HCT116 (cell line): ENCODE measurements around the gene PCBP1. TPM values are rescaled to one million over a fixed set of nuclear protein-coding genes. Genes with fewer than 3 reads are reported as not detected.
"Not testable (repeated sequence)": the region's sequence is repeated elsewhere in the genome, so short reads cannot be mapped to it uniquely, and the experiment has no call there.

ENCODE experiments used
- ATAC-seq: fragments of 200-7000 bp; cut with Tn5 transposase; 2 replicates; pipeline ENCODE4 v1.9.1; 2020; ENCODE audit warnings: mild to moderate bottlenecking, moderate library complexity
- BruUV-seq: library from RNA; stranded (reverse); fragments of 400-500 nt; replicated peaks from 2 replicates; lab custom pipeline; 2021; lab: Mats Ljungman, UMichigan
- CTCF ChIA-PET: fragments of 300-600 bp; sonication (Branson Sonifier 250); formaldehyde crosslinking; loops from one replicate; lab custom pipeline; 2021; ENCODE audit warnings: antibody characterized with exemption; lab: Charles Lee
- POLR2A ChIA-PET: fragments of 300-600, 350-600 bp; sonication (Branson Sonifier 250); formaldehyde crosslinking; loops from one replicate; lab custom pipeline; 2021; ENCODE audit warnings: antibody characterized with exemption; lab: Charles Lee
- RAD21 ChIA-PET, 2 experiments: fragments of 300-600 bp; sonication (Branson Sonifier 250); formaldehyde crosslinking; loops; one replicate each; lab custom pipeline; 2023; ENCODE audit warnings: low total read pairs in 2 of 2; ENCODE audit not compliant: uncharacterized antibody in 2 of 2, unreplicated experiment in 2 of 2, low non-redundant PET in 1 of 2; lab: Charles Lee
- DNase-seq: peaks from one replicate; pipeline ENCODE4 v3.0.0-alpha.2; 2010; ENCODE audit warnings: low read depth, low spot score
- H2AFZ ChIP-seq: fragments of 200-600 bp; shearing (Covaris generic), sonication (generic); 2 replicates; pipeline ENCODE4 v1.6.1; 2017; ENCODE audit warnings: low read depth, mixed run types, mixed read lengths, antibody characterized with exemption, low read length; ENCODE audit not compliant: poor library complexity, severe bottlenecking
- H3K27ac ChIP-seq: 2 replicates; pipeline ENCODE4 v1.5.1; 2012; ENCODE audit warnings: low read depth, low read length
- H3K27me3 ChIP-seq: fragments of 200-600 bp; sonication (generic); 2 replicates; pipeline ENCODE4 v1.6.1; 2016; ENCODE audit warnings: mixed run types, low read length, mixed read lengths; ENCODE audit not compliant: insufficient read depth
- H3K36me3 ChIP-seq, 2 experiments: fragments of 200-500 bp in 1 of 2; fragments of 200-600 bp in 1 of 2; sonication (Bioruptor generic) in 1 of 2; sonication (generic) in 1 of 2; 2 replicates each; pipeline versions ENCODE4 v1.5.1 to v1.6.1; 2014 to 2016; ENCODE audit warnings: low read length in 2 of 2, inconsistent platforms in 1 of 2, mixed read lengths in 1 of 2, mixed run types in 1 of 2; ENCODE audit not compliant: insufficient read depth in 2 of 2, control insufficient read depth in 1 of 2
- H3K4me1 ChIP-seq, 2 experiments: fragments of 200-600 bp in 1 of 2; sonication (generic) in 1 of 2; 2 replicates each; pipeline versions ENCODE4 v1.5.1 to v1.6.1; 2012 to 2017; ENCODE audit warnings: low read length in 2 of 2, inconsistent platforms in 1 of 2, mild to moderate bottlenecking in 1 of 2, mixed read lengths in 1 of 2, mixed run types in 1 of 2, moderate library complexity in 1 of 2; ENCODE audit not compliant: insufficient read depth in 2 of 2, control insufficient read depth in 1 of 2
- H3K4me2 ChIP-seq: fragments of 200-600 bp; sonication (generic); 2 replicates; pipeline ENCODE4 v1.6.1; 2017; ENCODE audit warnings: mixed run types, low read length, mixed read lengths
- H3K4me3 ChIP-seq, 2 experiments: fragments of 200-600 bp in 1 of 2; sonication (generic) in 1 of 2; replicated peaks in 1 of 2; 2 replicates each; pipeline ENCODE4 v1.5.1; 2011 to 2016; ENCODE audit warnings: low read length in 2 of 2, control low read depth in 1 of 2, low read depth in 1 of 2, mild to moderate bottlenecking in 1 of 2, mixed read lengths in 1 of 2, mixed run types in 1 of 2
- H3K79me2 ChIP-seq: fragments of 200-600 bp; sonication (generic); 2 replicates; pipeline ENCODE4 v1.6.1; 2017; ENCODE audit warnings: mild to moderate bottlenecking, mixed run types, low read length, moderate library complexity, mixed read lengths; ENCODE audit not compliant: insufficient read depth
- H3K9ac ChIP-seq: fragments of 200-600 bp; sonication (generic); 2 replicates; pipeline ENCODE4 v1.6.1; 2016; ENCODE audit warnings: low read length, mixed read lengths
- H3K9me2 ChIP-seq: fragments of 200-600 bp; sonication (generic), shearing (Covaris generic); 2 replicates; pipeline ENCODE4 v1.6.1; 2017; ENCODE audit warnings: mixed run types, mild to moderate bottlenecking, moderate library complexity; ENCODE audit not compliant: insufficient read depth
- H3K9me3 ChIP-seq, 2 experiments: fragments of 200-500 bp in 1 of 2; fragments of 200-600 bp in 1 of 2; sonication (Bioruptor generic) in 1 of 2; sonication (generic) in 1 of 2; 2 replicates each; pipeline ENCODE4 v1.6.1; 2014 to 2017; ENCODE audit warnings: low read length in 2 of 2, mixed read lengths in 2 of 2, inconsistent platforms in 1 of 2, low read depth in 1 of 2, mild to moderate bottlenecking in 1 of 2, mixed run types in 1 of 2, moderate library complexity in 1 of 2; ENCODE audit not compliant: control insufficient read depth in 1 of 2, insufficient read depth in 1 of 2
- H4K20me1 ChIP-seq: fragments of 200-600 bp; sonication (generic), shearing (Covaris generic); 2 replicates; pipeline ENCODE4 v1.6.1; 2017; ENCODE audit warnings: mixed run types, mild to moderate bottlenecking, moderate library complexity; ENCODE audit not compliant: insufficient read depth
- ATF3 ChIP-seq: IDR thresholded peaks from 2 replicates; pipeline ENCODE4 v1.6.1; 2012
- CBX3 ChIP-seq: IDR thresholded peaks from 2 replicates; pipeline ENCODE4 v1.6.1; 2012; ENCODE audit warnings: low read depth
- CEBPB ChIP-seq: IDR thresholded peaks from 2 replicates; pipeline ENCODE4 v1.6.1; 2012; ENCODE audit warnings: low read depth
- EGR1 ChIP-seq: IDR thresholded peaks from 2 replicates; pipeline ENCODE4 v1.6.1; 2012; ENCODE audit warnings: low read depth
- ELF1 ChIP-seq: IDR thresholded peaks from 2 replicates; pipeline ENCODE4 v1.6.1; 2012; ENCODE audit warnings: low read depth, borderline replicate concordance
- EZH2 ChIP-seq: fragments of 200-600 bp; sonication (generic); IDR thresholded peaks from 2 replicates; pipeline ENCODE4 v1.6.1; 2017; ENCODE audit warnings: antibody characterized with exemption, mixed run types
- EZH2phosphoT487 ChIP-seq: fragments of 200-600 bp; IDR thresholded peaks from 2 replicates; pipeline ENCODE4 v1.6.1; 2018; ENCODE audit warnings: antibody characterized with exemption, borderline replicate concordance
- POLR2A ChIP-seq: IDR thresholded peaks from 2 replicates; pipeline ENCODE4 v1.7.0; 2011; ENCODE audit warnings: borderline replicate concordance; ENCODE audit not compliant: insufficient read depth, insufficient read length; ENCODE audit errors: extremely low read depth
- RAD21 ChIP-seq: IDR thresholded peaks from 2 replicates; pipeline ENCODE4 v1.6.1; 2012; ENCODE audit warnings: low read depth, mild to moderate bottlenecking
- SIN3A ChIP-seq: IDR thresholded peaks from 2 replicates; pipeline ENCODE4 v1.6.1; 2012; ENCODE audit warnings: low read depth
- TCF7L2 ChIP-seq: IDR thresholded peaks from 2 replicates; pipeline ENCODE4 v1.7.0; 2011; ENCODE audit warnings: borderline replicate concordance, inconsistent platforms; ENCODE audit not compliant: insufficient read depth, insufficient read length; ENCODE audit errors: extremely low read depth
- ZNF274 ChIP-seq: fragments of 200-500 bp; sonication (Bioruptor generic); IDR thresholded peaks from 2 replicates; pipeline ENCODE4 v1.6.1; 2014; ENCODE audit warnings: mild to moderate bottlenecking, low read depth, low read length, inconsistent platforms
- intact Hi-C: fragments of 100-400 bp; cut with micrococcal nuclease; formaldehyde crosslinking; loops from 2 replicates; pipeline ENCODE4 v1.10.0; 2022
- total RNA-seq: library from RNA; stranded (reverse); gene quantifications from one replicate; pipeline ENCODE4 v1.2.1, GENCODE V29; 2021; ENCODE audit not compliant: unreplicated experiment

The PCBP1 gene
- total RNA-seq, 1 experiment from 2014 or later: 256 TPM

GRCh38 chr2:70091364-70091763, 4.1 kb downstream of the PCBP1 start:
- Histone ChIP-seq H3K9me2 (no peaks in the 10 kb centered on the region), H2AFZ (no peak overlapping the region), H3K36me3 (peaks cover 0 to 8% of the 10 kb centered on the region in 2 experiments; a peak in 1 of 4 replicates), H3K27me3 (no peaks in the 10 kb centered on the region), H3K9me3 (no peaks in the 10 kb centered on the region), H3K27ac (no peak overlapping the region), H3K79me2 (peaks cover 25% of the 10 kb centered on the region), H3K9ac (no peak overlapping the region), H3K4me1 (peaks cover 10 to 20% of the 10 kb centered on the region in 2 experiments), H3K4me2 (no peak overlapping the region), H3K4me3 (no peak overlapping the region), H4K20me1 (no peaks in the 10 kb centered on the region)
- ChIA-PET RAD21 (no interaction called here), CTCF (no interaction called here), POLR2A (interaction anchor here (1.0 kb wide), 1 partner anchor 17 kb away, joined by 3 read pairs; no protein-coding TSS in a partner anchor)
- intact Hi-C loops: no loop called here
- ATAC-seq (no peak), DNase-seq (no peak)
- TF ChIP-seq ELF1: no peak
- no peak for TF ChIP-seq TCF7L2
- TF ChIP-seq ZNF274: no peak
- no peak for TF ChIP-seq ATF3
- no peak for TF ChIP-seq EZH2
- TF ChIP-seq EZH2phosphoT487: no peak
- TF ChIP-seq CBX3: no peak
- no peak for TF ChIP-seq POLR2A
- no peak for TF ChIP-seq EGR1
- no peak for TF ChIP-seq RAD21
- no peak for TF ChIP-seq CEBPB
- no TSS peak for BruUV-seq

GRCh38 chr2:70091816-70092215, 4.5 kb downstream of the PCBP1 start:
- intact Hi-C loops: no loop called here
- Histone ChIP-seq H3K36me3 (peaks cover 0 to 8% of the 10 kb centered on the region in 2 experiments; a peak in 1 of 4 replicates), H3K4me3 (no peak overlapping the region), H3K27me3 (no peaks in the 10 kb centered on the region), H3K79me2 (peaks cover 25% of the 10 kb centered on the region), H3K9me3 (no peaks in the 10 kb centered on the region), H3K9ac (no peak overlapping the region), H3K4me1 (peaks cover 10 to 17% of the 10 kb centered on the region in 2 experiments), H4K20me1 (no peaks in the 10 kb centered on the region), H2AFZ (no peak overlapping the region), H3K9me2 (no peaks in the 10 kb centered on the region), H3K4me2 (no peak overlapping the region), H3K27ac (no peak overlapping the region)
- DNase-seq (no peak), ATAC-seq (no peak)
- RAD21 ChIA-PET: no interaction called here
- POLR2A ChIA-PET: no interaction called here
- BruUV-seq: no TSS peak
- CTCF ChIA-PET: no interaction called here
- no peak for TF ChIP-seq ELF1
- no peak for TF ChIP-seq SIN3A
- no peak for TF ChIP-seq TCF7L2

GRCh38 chr2:70092576-70093243, 5.4 kb downstream of the PCBP1 start:
- H3K4me2 ChIP-seq, intact Hi-C loops, H3K36me3 ChIP-seq, H4K20me1 ChIP-seq, H3K9ac ChIP-seq, H3K9me2 ChIP-seq, RAD21 ChIA-PET, H2AFZ ChIP-seq, H3K27ac ChIP-seq, H3K4me3 ChIP-seq, H3K27me3 ChIP-seq, DNase-seq, ATAC-seq, POLR2A ChIA-PET, H3K9me3 ChIP-seq, CTCF ChIA-PET, BruUV-seq: not testable (repeated sequence)
- H3K79me2 ChIP-seq: peaks cover 23% of the 10 kb centered on the region
- H3K4me1 ChIP-seq: peaks cover 10 to 17% of the 10 kb centered on the region in 2 experiments
